ENCODE measurements around the gene VAV3.
"Not testable (repeated sequence)": the region's sequence is repeated elsewhere in the genome, so short reads cannot be mapped to it uniquely, and the experiment has no call there.

The VAV3 gene

GRCh38 chr1:107895403-107896191 is 69.4 kb downstream of the VAV3 start:
- in situ Hi-C loops (cut with MboI; ENCODE audit: low sequenced_read_pairs), result no loop called here

- in situ Hi-C loops (cut with MboI; ENCODE audit: low sequenced_read_pairs), result no loop called here
Observed at GRCh38 chr1:107894605-107895004, 70.4 kb downstream of the VAV3 start.

GRCh38 chr1:107893350-107893749 is 71.6 kb downstream of the VAV3 start:
- in situ Hi-C loops (cut with MboI; ENCODE audit: low sequenced_read_pairs), result not testable (repeated sequence)

GRCh38 chr1:107889524-107889923 is 75.5 kb downstream of the VAV3 start:
- in situ Hi-C loops (cut with MboI; ENCODE audit: low sequenced_read_pairs), result no loop called here

- in situ Hi-C loops (cut with MboI; ENCODE audit: low sequenced_read_pairs), result no loop called here
Observed at GRCh38 chr1:107883562-107883961, 81.4 kb downstream of the VAV3 start.

- in situ Hi-C loops (cut with MboI; ENCODE audit: low sequenced_read_pairs), result no loop called here
Observed at GRCh38 chr1:107879927-107880326, 85.1 kb downstream of the VAV3 start.

GRCh38 chr1:107879346-107879745 is 85.6 kb downstream of the VAV3 start:
- in situ Hi-C loops (cut with MboI; ENCODE audit: low sequenced_read_pairs), result no loop called here

- in situ Hi-C loops (cut with MboI; ENCODE audit: low sequenced_read_pairs), result no loop called here
Observed at GRCh38 chr1:107877745-107878144, 87.2 kb downstream of the VAV3 start.

GRCh38 chr1:107877092-107877491 is 87.9 kb downstream of the VAV3 start:
- in situ Hi-C loops (cut with MboI; ENCODE audit: low sequenced_read_pairs), result no loop called here

GRCh38 chr1:107875689-107876088 is 89.3 kb downstream of the VAV3 start:
- in situ Hi-C loops (cut with MboI; ENCODE audit: low sequenced_read_pairs), result no loop called here

GRCh38 chr1:107874221-107874620 is 90.8 kb downstream of the VAV3 start:
- in situ Hi-C loops (cut with MboI; ENCODE audit: low sequenced_read_pairs), result no loop called here

GRCh38 chr1:107871687-107872395 is 93.1 kb downstream of the VAV3 start:
- in situ Hi-C loops (cut with MboI; ENCODE audit: low sequenced_read_pairs), result no loop called here

GRCh38 chr1:107871259-107871658 is 93.7 kb downstream of the VAV3 start:
- in situ Hi-C loops (cut with MboI; ENCODE audit: low sequenced_read_pairs), result no loop called here

- in situ Hi-C loops (cut with MboI; ENCODE audit: low sequenced_read_pairs), result no loop called here
Observed at GRCh38 chr1:107870696-107871095, 94.3 kb downstream of the VAV3 start.

GRCh38 chr1:107867897-107868296 is 97.1 kb downstream of the VAV3 start:
- in situ Hi-C loops (cut with MboI; ENCODE audit: low sequenced_read_pairs), result no loop called here

- in situ Hi-C loops (cut with MboI; ENCODE audit: low sequenced_read_pairs), result no loop called here
Observed at GRCh38 chr1:107867422-107867821, 97.6 kb downstream of the VAV3 start.

GRCh38 chr1:107866870-107867269 is 98.1 kb downstream of the VAV3 start:
- in situ Hi-C loops (cut with MboI; ENCODE audit: low sequenced_read_pairs), result no loop called here

- in situ Hi-C loops (cut with MboI; ENCODE audit: low sequenced_read_pairs), result no loop called here
Observed at GRCh38 chr1:107865627-107866026, 99.4 kb downstream of the VAV3 start.

- in situ Hi-C loops (cut with MboI; ENCODE audit: low sequenced_read_pairs), result no loop called here
Observed at GRCh38 chr1:107863342-107863741, 101.6 kb downstream of the VAV3 start.

GRCh38 chr1:107862064-107862463 is 102.9 kb downstream of the VAV3 start:
- in situ Hi-C loops (cut with MboI; ENCODE audit: low sequenced_read_pairs), result no loop called here

GRCh38 chr1:107858323-107858722 is 106.7 kb downstream of the VAV3 start:
- in situ Hi-C loops (cut with MboI; ENCODE audit: low sequenced_read_pairs), result no loop called here

- in situ Hi-C loops (cut with MboI; ENCODE audit: low sequenced_read_pairs), result no loop called here
Observed at GRCh38 chr1:107851418-107851817, 113.6 kb downstream of the VAV3 start.
